GM12874 (cell line): Measurements from ENCODE around the gene LRRC70.

ENCODE experiments used
- CTCF ChIP-seq: IDR thresholded peaks from 2 replicates; pipeline ENCODE4 v1.5.1; 2011; ENCODE audit warnings: low read depth, mild to moderate bottlenecking, control low read depth, low read length, moderate library complexity; ENCODE audit not compliant: insufficient read depth

LRRC70 gene

DNA sequence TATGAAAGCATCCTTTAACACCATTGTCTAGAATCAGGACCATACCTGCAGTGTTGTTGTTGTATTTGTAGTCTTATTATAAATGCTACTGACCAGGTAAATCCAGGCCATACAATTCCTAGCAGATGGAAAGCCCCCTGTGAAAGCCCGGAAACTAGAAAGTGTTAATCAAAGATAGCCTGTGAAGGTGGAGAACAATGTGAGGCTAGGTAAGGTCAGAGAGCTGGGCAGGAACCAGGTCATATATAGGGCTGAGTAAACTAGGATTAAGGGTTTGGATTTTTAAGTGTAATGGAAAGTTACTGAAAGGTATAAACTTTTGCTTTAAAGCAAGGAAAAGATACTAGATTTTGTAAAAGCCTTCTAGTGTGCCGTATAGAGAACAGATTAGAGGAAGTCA is 6.7 kb downstream of the LRRC70 start:
- no peak for TF ChIP-seq CTCF

- no peak for TF ChIP-seq CTCF
These were observed 7.1 kb downstream of the LRRC70 start for GRCh38 chr5:62585751-62586150.

GRCh38 chr5:62587737-62588136 is 9.1 kb downstream of the LRRC70 start:
- TF ChIP-seq CTCF: no peak

- no peak for TF ChIP-seq CTCF
These were observed 10.0 kb downstream of the LRRC70 start for GRCh38 chr5:62588668-62589067.

DNA sequence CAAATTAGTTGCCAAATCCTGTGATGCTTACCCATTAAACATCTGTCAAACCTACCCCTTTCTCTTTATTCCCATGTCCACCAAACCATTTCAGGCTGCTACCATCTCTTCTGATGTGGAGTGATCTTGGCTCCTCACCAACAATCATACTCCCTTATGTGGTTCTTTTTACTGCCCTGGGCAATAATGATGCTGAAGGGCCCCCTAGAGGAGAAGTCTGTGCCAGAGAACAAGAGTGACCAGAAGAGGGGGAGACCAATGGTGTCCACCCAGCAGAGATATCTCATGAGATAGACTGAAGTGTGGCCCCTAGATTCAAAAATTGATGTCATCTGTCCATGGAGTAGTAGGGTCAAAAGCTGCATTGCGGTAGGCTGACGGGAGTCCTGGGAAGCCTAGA is 10.9 kb downstream of the LRRC70 start:
- peak; percentile 10; the same call in 1 of the 2 replicates for TF ChIP-seq CTCF

DNA sequence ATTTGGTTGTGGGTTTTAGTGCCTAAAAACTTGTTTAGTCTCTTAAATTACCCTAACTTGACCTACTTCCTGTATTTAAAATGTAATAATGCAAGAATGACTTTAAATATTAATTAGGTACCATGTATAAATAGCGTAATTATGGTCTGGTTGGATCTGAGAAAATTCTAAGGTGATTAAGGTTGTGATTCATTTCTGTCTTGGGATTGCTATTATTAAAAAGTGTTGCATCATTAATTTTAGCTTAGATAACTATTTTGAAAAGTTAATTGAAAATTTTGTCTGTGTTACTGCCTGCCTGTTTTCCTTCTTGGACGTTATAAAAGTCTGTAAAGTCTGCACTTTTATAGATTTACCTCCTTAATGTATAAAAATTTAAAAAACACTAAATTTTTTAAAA is 11.8 kb downstream of the LRRC70 start:
- TF ChIP-seq CTCF: no peak

DNA sequence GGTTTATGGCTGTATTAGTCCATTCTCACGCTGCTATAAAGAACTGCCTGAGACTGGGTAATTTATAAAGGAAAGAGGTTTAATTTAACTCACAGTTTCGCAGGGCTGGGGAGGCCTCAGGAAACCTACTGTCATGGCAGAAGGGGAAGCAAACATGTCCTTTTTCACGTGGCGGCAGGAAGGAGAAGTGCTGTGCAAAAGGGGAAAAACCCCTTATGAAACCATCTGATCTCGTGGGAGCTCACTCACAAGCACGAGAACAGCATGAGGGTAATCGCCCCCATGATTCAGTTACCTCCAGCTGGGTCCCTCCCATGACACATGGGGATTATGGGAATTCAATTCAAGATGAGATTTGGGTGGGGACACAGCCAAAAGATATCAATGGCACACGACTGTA is 13.9 kb downstream of the LRRC70 start:
- TF ChIP-seq CTCF: no peak

- TF ChIP-seq CTCF: no peak
These were observed 14.7 kb downstream of the LRRC70 start for GRCh38 chr5:62593331-62593730.
